Central memory CD8-positive, alpha-beta T cell (primary cell): ENCODE measurements around the gene GPR3.
A peak's percentile ranks its signal among the peaks of the same experiment; 100 is the strongest.
"Not testable (repeated sequence)": the region's sequence is repeated elsewhere in the genome, so short reads cannot be mapped to it uniquely, and the experiment has no call there.

Experiments used
- ATAC-seq: fragments of 150-1000 bp; cut with Tn5 transposase; replicated peaks from 2 replicates; pipeline ENCODE4 v1.10.0; 2022; ENCODE audit warnings: mild to moderate bottlenecking, moderate FRiP score, moderate number of reproducible peaks; ENCODE audit not compliant: poor library complexity, severe bottlenecking; ENCODE audit errors: extremely low read depth
- DNase-seq, 2 donors: peaks; one replicate each; pipeline ENCODE4 v3.0.0; 2021; ENCODE audit warnings: low spot score in 2 of 2
- H3K27ac Mint-ChIP-seq: one replicate; pipeline ENCODE4 v1.8.0; 2022; ENCODE audit warnings: low read depth, mild to moderate bottlenecking, moderate library complexity, mixed read lengths
- H3K27me3 Mint-ChIP-seq: one replicate; pipeline ENCODE4 v1.8.0; 2022; ENCODE audit warnings: mixed read lengths
- H3K36me3 Mint-ChIP-seq: one replicate; pipeline ENCODE4 v1.8.0; 2022; ENCODE audit warnings: mild to moderate bottlenecking, moderate library complexity, mixed read lengths; ENCODE audit not compliant: insufficient read depth
- H3K4me1 Mint-ChIP-seq: one replicate; pipeline ENCODE4 v1.8.0; 2022; ENCODE audit warnings: mixed read lengths
- H3K4me3 Mint-ChIP-seq: one replicate; pipeline ENCODE4 v1.8.0; 2022; ENCODE audit warnings: mild to moderate bottlenecking, moderate library complexity, mixed read lengths
- H3K9me3 Mint-ChIP-seq: one replicate; pipeline ENCODE4 v1.8.0; 2022; ENCODE audit warnings: mixed read lengths

The GPR3 gene

GRCh38 chr1:27377760-27378495 is 14.5 kb upstream of the GPR3 start:
- Mint-ChIP-seq H3K9me3 (no peaks in the 10 kb centered on the region), H3K4me3 (no peak overlapping the region), H3K36me3 (peaks cover 1% of the 10 kb centered on the region), H3K27me3 (no peaks in the 10 kb centered on the region), H3K27ac (no peak overlapping the region), H3K4me1 (no peaks in the 10 kb centered on the region)
- DNase-seq (no peak), ATAC-seq (no peak)

GRCh38 chr1:27379564-27380122 is 12.8 kb upstream of the GPR3 start:
- no peak overlapping the region for H3K4me3 Mint-ChIP-seq
- no peaks in the 10 kb centered on the region for H3K4me1 Mint-ChIP-seq
- H3K27ac Mint-ChIP-seq, result no peak overlapping the region
- peaks cover 1% of the 10 kb centered on the region for H3K36me3 Mint-ChIP-seq
- H3K27me3 Mint-ChIP-seq, result no peaks in the 10 kb centered on the region
- ATAC-seq, result no peak
- H3K9me3 Mint-ChIP-seq, result no peaks in the 10 kb centered on the region
- no peak for DNase-seq

DNA sequence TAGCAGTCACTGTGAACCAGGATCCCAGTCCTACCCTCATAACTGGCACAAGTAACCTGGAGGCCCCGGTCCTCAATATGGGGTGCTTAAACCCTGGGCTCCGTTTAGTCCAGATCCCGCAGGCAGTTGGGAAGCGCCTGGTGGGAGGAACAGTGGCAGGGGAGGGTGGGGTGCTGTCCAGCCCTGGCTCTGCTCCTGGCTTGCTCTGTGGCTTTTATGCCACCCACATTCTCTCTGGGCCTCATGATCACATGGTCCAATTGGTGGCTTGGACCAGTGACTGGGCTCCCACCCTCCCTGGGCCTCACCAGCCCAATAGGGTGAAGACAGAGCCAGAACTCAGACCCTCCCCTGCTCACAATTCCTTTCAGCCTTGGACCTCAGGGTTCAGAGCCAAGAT is 12.2 kb upstream of the GPR3 start:
- Mint-ChIP-seq H3K36me3 (peaks cover 1% of the 10 kb centered on the region), H3K27ac (no peak overlapping the region), H3K4me1 (no peaks in the 10 kb centered on the region), H3K27me3 (no peaks in the 10 kb centered on the region), H3K9me3 (no peaks in the 10 kb centered on the region), H3K4me3 (no peak overlapping the region)
- ATAC-seq (no peak), DNase-seq (no peak)

DNA sequence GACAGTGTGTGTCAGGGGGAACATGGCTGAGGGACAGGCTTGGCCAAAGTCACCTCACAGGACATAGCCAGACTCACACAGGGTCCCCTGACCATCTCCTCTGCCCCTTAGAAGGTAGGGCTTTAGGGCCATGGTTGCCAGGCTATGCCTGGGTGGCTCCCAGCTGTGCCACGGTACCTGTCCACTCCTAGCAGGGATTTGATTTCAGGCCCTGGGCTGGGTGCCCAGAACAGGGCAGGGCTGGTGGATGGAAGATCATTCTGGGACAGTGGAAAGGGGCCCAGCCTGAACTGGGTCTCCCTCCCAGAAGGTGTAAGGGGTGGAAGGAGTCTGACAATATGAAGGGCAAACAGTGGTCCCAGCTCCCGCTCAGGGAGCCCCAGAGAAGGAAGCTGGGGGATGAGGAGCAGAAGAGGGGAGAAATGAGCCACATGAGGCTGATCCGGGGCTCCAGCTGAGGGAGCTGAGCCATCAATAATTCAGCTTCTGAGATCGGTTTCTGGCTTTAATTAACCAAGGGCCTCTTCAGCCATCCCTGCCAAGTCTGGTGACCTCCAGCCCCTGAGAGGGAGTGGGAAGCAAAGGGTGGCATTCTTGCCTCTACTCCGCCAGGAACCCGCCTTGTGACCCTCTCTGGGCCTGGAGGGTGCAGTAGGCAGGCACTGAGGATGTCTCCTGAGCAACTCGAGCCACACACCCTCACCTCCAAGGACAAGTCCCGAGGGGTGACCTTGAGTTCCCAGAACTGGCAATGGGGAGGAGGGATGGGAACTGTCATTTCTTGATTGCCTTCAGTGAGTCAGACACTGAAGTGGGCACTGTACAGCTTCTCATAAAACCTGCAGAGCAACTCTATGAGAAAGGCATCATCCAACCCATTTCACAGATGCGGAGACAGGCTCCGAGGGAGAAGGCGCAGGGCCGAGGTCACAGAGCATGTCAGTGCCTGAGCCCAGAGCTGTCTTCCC is 11.4 kb upstream of the GPR3 start:
- DNase-seq, result no peak
- H3K27ac Mint-ChIP-seq, result peak overlapping the region; percentile 16

GRCh38 chr1:27381969-27382762 is 10.3 kb upstream of the GPR3 start:
- Mint-ChIP-seq H3K27ac (no peak overlapping the region), H3K36me3 (peaks cover 1% of the 10 kb centered on the region), H3K27me3 (no peaks in the 10 kb centered on the region), H3K4me1 (no peaks in the 10 kb centered on the region), H3K9me3 (no peaks in the 10 kb centered on the region), H3K4me3 (no peak overlapping the region)
- DNase-seq (no peak), ATAC-seq (no peak)

More for the DNA sequence above, 11.4 kb upstream of the GPR3 start:
- no peaks in the 10 kb centered on the region for H3K27me3 Mint-ChIP-seq
- peaks cover 1% of the 10 kb centered on the region for H3K36me3 Mint-ChIP-seq
- no peaks in the 10 kb centered on the region for H3K9me3 Mint-ChIP-seq
- H3K4me1 Mint-ChIP-seq, result no peaks in the 10 kb centered on the region
- H3K4me3 Mint-ChIP-seq, result no peak overlapping the region
- no peak for ATAC-seq

DNA sequence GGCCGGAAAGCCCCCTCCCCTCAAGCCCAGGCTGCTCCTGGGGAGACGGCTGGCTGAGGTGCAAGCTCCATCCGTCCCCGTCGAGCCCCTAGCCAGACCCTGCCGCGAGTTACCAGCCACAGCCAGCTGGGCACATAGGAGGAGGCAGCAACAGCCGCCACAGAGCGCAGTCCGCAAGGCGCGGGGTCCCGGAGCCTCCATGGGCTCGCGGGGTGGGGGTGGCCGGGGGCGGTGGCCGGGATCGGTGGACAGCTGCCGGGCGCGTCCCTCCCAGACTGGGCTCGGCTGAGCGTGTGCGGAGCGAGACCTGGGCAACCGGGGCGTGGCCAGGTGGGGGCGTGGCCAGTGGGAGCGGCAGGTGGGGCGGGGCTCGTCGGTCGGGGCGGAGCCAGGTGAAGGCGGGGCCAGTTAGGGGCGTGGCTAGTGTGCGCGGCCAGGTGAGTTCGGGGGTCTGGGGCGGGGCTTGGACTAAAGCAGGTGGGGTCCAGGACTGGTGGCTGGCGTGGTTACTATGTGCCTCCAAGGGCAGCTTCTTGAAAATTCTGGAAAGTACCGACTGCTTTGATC is 9.3 kb upstream of the GPR3 start, which contains the start of gene CD164L2:
CD164L2 (minus strand) TSS at position 295 of the 567 bp plus-strand sequence; CDS start at position 201, 94 bp downstream.
- ATAC-seq (no peak), DNase-seq (no peak)
- H3K4me3 Mint-ChIP-seq, result no peak within 1 kb of the TSS

DNA sequence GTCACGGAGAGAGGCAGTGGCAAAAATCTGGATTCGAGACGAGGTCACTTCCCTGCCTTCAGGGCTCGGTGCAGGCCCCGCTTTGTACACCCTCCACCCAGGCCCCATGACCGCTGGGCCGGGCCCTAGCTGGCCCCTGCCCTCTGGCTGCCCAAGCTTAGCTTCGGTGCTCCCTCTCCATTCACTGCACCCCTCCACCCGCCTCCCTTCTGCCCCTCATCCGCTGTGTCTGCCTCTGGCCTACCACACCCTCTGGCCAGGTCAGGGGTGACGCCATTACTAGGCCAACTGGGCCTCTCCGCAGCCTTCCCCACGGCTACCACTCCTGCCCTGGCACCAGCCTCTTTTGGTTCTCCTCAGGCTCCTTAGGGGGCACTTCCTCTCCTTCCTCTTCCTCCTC is 8.8 kb upstream of the GPR3 start:
- Mint-ChIP-seq H3K9me3 (no peaks in the 10 kb centered on the region), H3K4me3 (no peak overlapping the region), H3K27me3 (no peaks in the 10 kb centered on the region), H3K27ac (no peak overlapping the region), H3K36me3 (peaks cover 1% of the 10 kb centered on the region), H3K4me1 (no peaks in the 10 kb centered on the region)
- no peak for DNase-seq
- no peak for ATAC-seq

More for the DNA sequence above, 9.3 kb upstream of the GPR3 start, which contains the start of gene CD164L2:
- H3K27me3 Mint-ChIP-seq, result no peaks in the 10 kb centered on the region
- H3K9me3 Mint-ChIP-seq, result no peaks in the 10 kb centered on the region
- no peak within 1 kb of the TSS for H3K27ac Mint-ChIP-seq
- H3K36me3 Mint-ChIP-seq, result peaks cover 1% of the 10 kb centered on the region
- H3K4me1 Mint-ChIP-seq, result no peaks in the 10 kb centered on the region

- not testable (repeated sequence) for H3K27ac Mint-ChIP-seq, H3K9me3 Mint-ChIP-seq, H3K4me1 Mint-ChIP-seq, H3K36me3 Mint-ChIP-seq, H3K4me3 Mint-ChIP-seq, H3K27me3 Mint-ChIP-seq, ATAC-seq, DNase-seq
These were observed 7.6 kb upstream of the GPR3 start for GRCh38 chr1:27384797-27385196.

- H3K27ac Mint-ChIP-seq, result no peak overlapping the region
- H3K36me3 Mint-ChIP-seq, result peaks cover 13% of the 10 kb centered on the region
- peak; percentile 54 to 70 for DNase-seq
- no peaks in the 10 kb centered on the region for H3K9me3 Mint-ChIP-seq
- peaks cover 11% of the 10 kb centered on the region for H3K4me1 Mint-ChIP-seq
- H3K27me3 Mint-ChIP-seq, result peaks cover 9% of the 10 kb centered on the region
- H3K4me3 Mint-ChIP-seq, result no peak overlapping the region
- no peak for ATAC-seq
These were observed 4.0 kb upstream of the GPR3 start for GRCh38 chr1:27388337-27389005.

- peaks cover 14% of the 10 kb centered on the region for H3K36me3 Mint-ChIP-seq
- no peak for ATAC-seq
- peaks cover 9% of the 10 kb centered on the region for H3K27me3 Mint-ChIP-seq
- no peaks in the 10 kb centered on the region for H3K9me3 Mint-ChIP-seq
- H3K4me1 Mint-ChIP-seq, result peaks cover 11% of the 10 kb centered on the region
- peak overlapping the region; percentile 76 for H3K27ac Mint-ChIP-seq
- no peak for DNase-seq
- H3K4me3 Mint-ChIP-seq, result peak overlapping the region; percentile 80
These were observed 819 bp upstream of the GPR3 start for GRCh38 chr1:27391511-27392095.
